Activated T-cell treated with anti-CD3 and anti-CD28 coated beads for 24 hours (primary cell): Measurements from ENCODE around the gene TBC1D10A.

Experiments
- DNase-seq: peaks from one replicate; pipeline ENCODE4 v3.0.0-alpha.2; 2020; ENCODE audit warnings: low read depth

TBC1D10A gene

DNA sequence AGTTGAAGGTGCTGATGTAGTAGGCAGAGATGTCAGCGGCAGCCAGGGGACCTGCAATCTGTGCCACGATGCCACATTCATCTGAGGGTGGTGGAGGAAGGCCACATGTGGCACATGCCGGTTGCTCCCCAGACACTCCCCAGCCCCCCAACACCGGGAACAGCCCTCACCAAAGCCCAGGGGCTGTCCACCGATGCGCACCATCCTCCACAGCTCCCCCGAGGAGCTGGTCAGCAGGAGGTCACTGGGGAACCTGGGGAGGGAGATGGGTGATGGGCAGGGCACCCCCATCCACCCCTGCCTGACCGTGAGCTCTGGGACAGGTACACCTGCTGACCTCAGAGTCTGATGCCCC is 40.9 kb downstream of the TBC1D10A start:
- no peak for DNase-seq

GRCh38 chr22:30285176-30285845 is 41.4 kb downstream of the TBC1D10A start:
- DNase-seq, result no peak

DNA sequence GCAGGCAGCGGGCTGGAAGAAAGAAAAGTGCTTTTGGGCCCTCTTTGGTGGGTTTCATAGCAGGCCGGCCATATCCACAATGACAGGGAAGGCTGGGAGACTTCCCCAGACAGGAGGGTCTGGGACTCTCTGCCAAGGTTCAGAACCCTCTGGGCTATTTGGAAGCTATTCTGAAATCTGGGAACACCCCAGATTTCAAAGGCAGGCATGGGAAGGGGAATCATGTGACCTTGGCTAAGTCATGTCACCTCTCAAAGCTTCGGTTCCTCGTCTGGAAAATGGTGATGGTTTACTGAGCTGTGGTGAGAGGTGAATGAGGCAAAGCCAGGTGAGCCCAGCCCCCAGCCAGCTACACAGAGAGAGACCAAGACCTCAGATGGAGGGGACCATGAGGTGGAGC is 42.1 kb downstream of the TBC1D10A start:
- no peak for DNase-seq

DNA sequence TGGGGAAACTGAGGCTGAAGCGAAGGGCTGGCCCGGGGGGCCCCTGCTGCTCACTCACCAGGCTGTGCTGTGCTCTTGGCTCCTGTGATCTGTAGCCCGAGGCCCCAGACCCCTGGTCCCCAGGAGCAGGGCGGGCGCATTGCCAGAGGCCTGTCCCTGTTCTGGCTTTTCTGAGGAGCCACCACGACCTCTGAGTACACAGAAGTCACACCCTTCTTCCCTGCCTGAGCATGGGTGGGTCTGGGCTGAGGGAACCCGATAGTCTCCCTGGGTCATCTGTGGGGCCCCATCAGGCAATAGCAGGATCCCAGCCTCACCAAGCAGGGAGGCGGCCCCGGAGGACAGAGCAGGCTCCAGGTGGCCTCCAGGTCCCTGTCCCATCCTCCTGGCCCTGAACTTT is 42.6 kb downstream of the TBC1D10A start:
- no peak for DNase-seq

DNA sequence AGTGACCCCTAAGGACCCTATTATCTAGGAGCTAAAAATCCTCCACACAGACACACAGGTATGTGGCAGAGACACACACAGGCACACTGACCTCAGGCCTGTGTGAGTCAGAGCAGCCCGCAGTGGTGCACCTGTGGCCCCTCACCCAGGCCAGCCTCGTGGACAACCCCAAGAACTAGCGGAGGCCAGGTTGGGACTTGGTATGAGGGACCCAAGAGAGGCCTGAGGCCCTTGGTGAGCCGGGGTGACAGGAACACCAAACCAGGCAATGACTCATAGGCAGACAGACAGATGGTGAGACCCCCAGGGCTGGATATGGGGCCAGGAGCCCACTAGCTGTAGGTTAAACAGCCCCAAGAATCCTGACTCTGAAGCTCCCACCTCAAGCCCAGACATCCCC is 43.4 kb downstream of the TBC1D10A start:
- no peak for DNase-seq

GRCh38 chr22:30282616-30283046 is 44.1 kb downstream of the TBC1D10A start:
- no peak for DNase-seq

- no peak for DNase-seq
Observed at GRCh38 chr22:30280505-30280904, 46.2 kb downstream of the TBC1D10A start.

DNA sequence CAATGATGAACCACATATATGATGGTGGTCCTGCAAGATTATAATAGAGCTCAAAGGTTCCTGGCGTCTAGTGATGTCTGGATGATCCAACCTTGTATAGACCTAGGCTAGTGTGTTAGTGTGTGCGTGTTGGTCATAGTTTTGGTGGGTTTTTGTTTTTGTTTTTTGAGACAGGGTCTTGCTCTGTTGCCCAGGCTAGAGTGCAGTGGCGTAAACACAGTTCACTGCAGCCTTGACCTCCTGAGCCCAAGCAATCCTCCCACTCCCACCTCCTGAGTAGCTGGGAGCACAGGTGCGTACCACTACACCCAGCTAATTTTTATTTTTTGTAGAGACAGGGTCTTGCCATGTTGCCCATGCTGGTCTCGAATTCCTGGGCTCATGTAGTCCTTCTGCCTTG is 46.8 kb downstream of the TBC1D10A start:
- no peak for DNase-seq

DNA sequence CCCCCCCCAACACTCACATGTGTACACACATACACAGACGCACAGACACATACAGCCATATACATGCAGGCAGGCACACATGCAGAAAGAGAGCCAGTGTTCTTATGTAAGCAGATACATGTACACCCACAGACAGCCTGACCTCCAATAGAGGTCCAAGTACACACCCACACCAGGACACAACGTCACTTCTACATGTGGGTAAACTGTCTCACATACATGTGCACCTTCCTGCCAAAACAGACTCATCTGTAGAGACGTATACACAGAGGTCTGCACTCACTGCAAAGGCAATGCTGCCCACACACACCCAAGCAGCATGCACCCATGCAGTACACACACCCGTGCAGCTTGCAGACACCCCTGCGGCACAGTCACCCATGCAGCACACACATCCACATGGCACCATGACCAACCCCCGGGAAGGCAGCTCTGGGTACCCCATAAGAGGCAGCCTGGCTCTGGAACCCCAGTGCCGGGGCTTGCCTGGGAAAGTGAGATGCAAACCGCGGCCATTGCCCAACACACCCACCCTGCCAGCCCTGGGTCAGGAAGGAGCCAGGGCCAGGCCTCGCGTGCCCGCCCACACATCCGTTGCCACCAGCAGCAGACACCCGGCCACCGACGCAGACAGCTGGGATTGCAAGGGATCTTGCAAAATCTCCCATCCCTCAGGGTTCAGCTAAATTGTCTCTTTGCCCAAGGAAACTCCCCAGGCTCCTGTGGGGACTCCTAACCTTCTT is 47.5 kb downstream of the TBC1D10A start:
- no peak for DNase-seq

DNA sequence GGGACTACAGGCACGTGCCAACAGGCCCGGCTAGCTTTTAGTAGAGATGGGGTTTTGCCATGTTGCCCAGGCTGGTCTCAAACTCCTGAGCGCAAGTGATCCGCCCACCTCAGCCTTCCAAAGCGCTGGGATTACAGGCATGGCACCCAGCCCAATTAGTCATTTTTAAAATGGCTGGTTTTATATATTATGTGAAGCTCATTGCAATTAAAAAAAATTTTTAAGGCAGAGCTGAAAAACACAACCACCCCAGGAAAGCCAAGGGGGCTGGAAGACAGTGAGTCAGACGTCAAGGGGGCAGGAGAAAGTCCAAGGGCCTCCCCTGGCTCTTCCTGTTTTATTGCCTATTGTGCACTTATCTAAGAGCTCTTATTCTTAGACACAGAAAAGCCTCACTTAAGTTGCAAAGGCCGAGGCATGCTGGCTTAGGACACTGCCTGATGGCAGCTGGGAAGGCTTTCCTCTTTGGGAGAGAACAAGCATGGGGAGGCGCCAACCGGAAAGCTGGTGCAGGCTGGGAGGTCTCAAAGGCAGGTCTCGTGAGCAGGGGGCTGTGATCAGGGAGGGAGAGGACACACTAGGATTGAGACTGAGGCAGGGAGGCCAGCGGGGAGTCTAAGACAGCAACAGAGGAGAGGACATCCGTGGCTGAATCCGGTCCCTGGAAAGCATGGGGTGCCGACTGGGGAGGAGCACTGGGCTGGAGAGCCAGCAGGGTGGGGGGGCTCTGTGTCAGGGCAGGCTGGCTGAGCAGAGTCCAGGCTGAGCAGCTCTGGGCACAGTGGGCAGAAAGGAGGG is 49.0 kb downstream of the TBC1D10A start:
- no peak for DNase-seq

GRCh38 chr22:30276039-30276438 is 50.7 kb downstream of the TBC1D10A start:
- DNase-seq, result no peak

DNA sequence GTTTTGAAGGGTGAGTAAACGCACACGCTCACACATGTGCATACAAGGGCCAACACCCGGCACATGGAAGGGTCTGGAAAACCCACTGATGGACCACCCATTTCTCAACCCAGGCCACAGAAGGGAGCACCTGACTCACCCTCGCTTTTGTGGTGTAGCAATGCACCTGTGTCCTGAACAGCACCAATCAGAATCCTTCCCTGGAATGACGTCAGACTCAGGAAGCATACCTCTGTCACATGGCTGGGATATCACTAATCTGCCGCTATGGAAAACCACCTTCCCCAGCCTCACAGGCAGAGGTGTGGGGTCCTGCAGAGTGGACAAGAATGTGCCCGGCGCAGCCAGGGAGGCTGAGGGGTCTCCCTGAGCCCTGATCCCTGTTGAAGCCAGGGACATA is 51.1 kb downstream of the TBC1D10A start:
- no peak for DNase-seq

GRCh38 chr22:30274437-30274812 is 52.3 kb downstream of the TBC1D10A start:
- DNase-seq, result no peak

- no peak for DNase-seq
Observed at GRCh38 chr22:30273711-30274436, 52.9 kb downstream of the TBC1D10A start.

- DNase-seq, result no peak
Observed at GRCh38 chr22:30272781-30273601, 53.8 kb downstream of the TBC1D10A start.

GRCh38 chr22:30270832-30271231 is 55.9 kb downstream of the TBC1D10A start:
- DNase-seq, result no peak

DNA sequence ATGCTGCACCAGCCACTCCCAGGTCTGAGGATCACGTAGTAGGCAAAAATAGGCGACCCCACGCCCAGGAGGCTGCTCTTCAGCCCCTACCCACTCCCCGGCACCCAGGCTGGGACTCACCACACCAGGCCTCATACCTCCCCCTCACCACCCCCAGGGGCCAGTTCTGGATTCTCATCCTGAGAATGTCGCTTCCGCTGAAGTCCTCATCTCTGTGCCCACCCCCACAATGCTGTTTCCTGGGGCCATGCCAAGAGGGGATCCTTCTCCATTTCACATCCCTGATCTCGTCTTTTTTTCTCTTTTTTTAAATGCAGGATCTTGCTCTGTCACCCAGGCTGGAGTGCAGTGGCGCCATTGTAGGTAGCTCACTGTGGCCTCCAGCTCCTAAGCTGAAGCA is 58.4 kb downstream of the TBC1D10A start:
- DNase-seq, result no peak

DNA sequence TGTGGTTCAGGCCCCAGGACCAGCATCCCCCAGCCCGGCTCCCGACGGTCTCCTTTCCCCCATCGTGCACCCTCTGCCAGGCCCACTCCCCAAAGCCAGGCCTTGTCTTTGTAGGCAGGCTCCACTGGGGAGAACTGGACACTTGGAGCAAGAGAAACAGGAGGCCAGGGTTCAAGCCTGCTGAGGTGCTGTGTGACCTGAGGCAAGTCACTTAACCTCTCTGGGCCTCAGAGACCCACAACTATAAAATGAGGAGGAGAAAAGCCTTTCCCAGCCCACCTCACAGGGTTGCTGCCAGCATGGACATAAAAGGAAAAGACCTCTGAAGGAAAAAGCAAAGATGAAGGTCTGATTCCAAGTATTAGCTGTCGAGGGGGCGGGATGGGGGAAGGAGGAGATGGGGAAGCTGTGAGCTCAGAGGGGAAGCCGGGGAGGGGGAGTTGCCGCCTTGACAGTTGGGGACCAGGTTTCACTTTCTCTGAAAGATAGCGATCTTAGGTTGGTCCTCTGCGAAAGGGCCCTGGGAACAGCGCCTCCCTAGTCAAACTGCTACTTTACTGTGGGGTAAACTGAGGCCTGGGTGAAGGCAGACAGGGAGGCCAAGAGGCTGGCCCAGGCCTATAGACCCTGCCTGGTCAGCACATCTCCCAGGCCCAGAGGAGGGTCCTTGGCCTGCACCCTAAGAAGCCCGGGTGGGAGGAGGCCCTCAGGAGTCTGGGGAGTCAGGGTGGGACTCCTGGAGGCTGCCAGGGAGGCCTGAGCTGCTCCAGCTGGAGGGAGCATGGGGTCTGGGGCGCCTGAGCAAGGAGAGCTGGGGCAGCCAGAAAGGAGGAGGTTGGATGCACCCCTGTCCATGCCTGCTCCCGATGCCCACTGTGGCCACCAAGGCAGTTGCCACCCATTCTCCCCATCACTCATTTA is 59.1 kb downstream of the TBC1D10A start:
- DNase-seq, result no peak

DNA sequence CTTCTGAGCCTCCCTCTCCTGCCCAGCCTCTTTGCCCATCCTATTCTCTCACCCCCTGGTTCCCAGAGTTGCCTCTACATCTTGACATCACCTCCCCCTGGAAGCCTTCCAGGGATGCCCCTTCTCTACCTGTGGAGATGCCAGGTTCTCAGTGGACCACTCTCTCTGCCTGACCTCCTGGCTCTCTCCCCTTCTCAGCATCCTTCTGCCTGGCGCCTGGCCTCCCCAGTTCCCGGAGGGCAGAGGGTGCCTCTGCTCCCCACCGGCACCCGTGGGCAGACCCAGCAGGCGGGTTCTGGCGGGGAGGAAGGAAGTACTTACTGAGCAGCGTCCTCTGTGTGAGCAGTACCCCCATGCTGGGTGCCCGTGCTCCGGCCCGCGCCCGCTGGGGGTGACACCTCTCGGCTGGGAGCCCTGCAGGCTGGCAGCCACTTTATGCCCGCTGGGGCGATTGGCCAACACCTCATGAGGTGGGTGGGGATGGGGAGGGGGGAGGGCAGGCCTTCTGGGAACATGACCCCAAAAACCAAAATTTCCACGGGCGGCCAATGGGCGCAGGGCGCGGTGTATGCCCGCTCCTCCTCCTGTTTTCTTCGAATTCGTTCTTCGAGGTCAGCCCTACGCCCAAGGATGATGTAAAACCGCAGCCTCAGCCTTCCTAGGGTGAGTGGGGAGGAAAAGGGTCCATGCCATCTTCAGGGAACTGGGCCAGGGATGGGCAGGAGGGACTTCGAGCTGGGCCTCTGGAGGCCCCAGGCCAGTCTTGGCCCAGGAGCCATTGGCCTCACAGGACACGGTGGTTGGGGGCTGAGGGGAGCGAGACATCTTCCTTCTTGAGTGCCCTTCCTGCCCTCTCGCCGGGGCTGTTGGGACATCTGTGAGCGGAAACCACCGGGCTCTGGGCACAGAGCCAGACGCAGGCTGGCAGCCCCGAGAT is 60.0 kb downstream of the TBC1D10A start, which contains the start of gene OSM:
TSS of gene OSM (minus strand) at position 407 of the 937 bp plus-strand sequence. CDS start at position 355, 52 bp downstream.
- DNase-seq, result peak; percentile 61
